SJCRH30 (cell line): ENCODE results near the gene SEC63. TPM values are rescaled to one million over a fixed set of nuclear protein-coding genes. Genes with fewer than 3 reads are reported as not detected.
"Not testable (repeated sequence)": the region's sequence is repeated elsewhere in the genome, so short reads cannot be mapped to it uniquely, and the experiment has no call there.

Experiments used
- DNase-seq, 2 experiments: peaks; one replicate each; pipeline ENCODE4 v3.0.0-alpha.2; 2015 to 2020
- H3K27ac ChIP-seq: fragments of 250-450 bp; sonication (Bioruptor Pico); 2 replicates; pipeline ENCODE4 v1.5.1; 2020; ENCODE audit warnings: mild to moderate bottlenecking, moderate library complexity
- H3K27me3 ChIP-seq: fragments of 250-450 bp; sonication (Bioruptor Pico); 2 replicates; pipeline ENCODE4 v1.5.1; 2020; ENCODE audit warnings: mild to moderate bottlenecking, moderate library complexity
- H3K36me3 ChIP-seq: fragments of 250-450 bp; sonication (Bioruptor Pico); 2 replicates; pipeline ENCODE4 v1.5.1; 2020; ENCODE audit warnings: mild to moderate bottlenecking, moderate library complexity
- H3K4me1 ChIP-seq: fragments of 250-450 bp; sonication (Bioruptor Pico); 2 replicates; pipeline ENCODE4 v1.5.1; 2020; ENCODE audit warnings: mild to moderate bottlenecking, moderate library complexity
- H3K4me3 ChIP-seq: fragments of 250-450 bp; sonication (Bioruptor Pico); 2 replicates; pipeline ENCODE4 v1.5.1; 2020; ENCODE audit warnings: mild to moderate bottlenecking, moderate library complexity
- H3K9me3 ChIP-seq: fragments of 250-450 bp; sonication (Bioruptor Pico); replicated peaks from 2 replicates; pipeline ENCODE4 v1.5.1; 2020; ENCODE audit warnings: mild to moderate bottlenecking, moderate library complexity
- total RNA-seq: library from RNA; depleted of rRNA; stranded (reverse); fragments of >200 nt; shearing (Covaris generic); gene quantifications from 2 replicates; pipeline ENCODE4 v1.2.3, GENCODE V29; 2014

Gene SEC63
- total RNA-seq, 1 experiment from 2014 or later: 25.6 TPM

DNA sequence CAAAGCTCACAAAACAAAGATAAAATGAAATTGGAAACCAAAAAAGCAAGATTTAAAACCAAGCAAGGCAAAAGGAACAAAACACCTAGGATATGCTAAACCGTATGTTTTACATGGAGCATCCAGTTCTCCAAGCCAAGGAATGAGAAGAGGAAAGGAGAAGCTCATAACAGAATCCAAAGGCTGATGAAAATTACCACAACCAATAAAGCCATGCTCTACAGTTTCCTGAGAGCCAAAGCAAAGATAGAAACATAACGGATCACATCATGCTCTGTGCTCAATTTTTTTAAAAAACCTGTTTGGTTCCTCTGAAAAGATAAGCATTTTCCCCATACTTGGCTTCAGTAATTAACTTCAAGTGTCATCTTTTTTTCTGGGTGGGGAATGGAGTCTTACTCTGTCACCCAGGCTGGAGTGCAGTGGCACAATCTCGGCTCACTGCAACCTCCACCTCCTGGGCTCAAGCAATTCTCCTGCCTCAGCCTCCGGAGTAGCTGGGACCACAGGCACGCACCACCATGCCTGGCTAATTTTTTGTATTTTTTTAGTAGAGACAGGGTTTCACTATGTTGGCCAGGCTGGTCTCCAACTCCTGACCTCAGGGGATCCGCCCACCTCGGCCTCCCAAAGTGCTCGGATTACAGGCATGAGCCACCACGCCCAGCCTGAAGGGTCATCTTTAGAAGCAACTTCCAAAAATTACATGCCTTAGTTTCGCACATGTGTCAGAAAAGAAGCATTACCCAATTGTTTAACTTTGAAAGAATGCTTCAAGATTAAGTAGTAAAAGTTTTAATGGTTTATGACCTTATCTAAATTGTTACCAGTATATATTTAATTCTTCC lies 31.1 kb downstream of the SEC63 start:
- H3K4me3 ChIP-seq, H3K4me1 ChIP-seq, H3K9me3 ChIP-seq, DNase-seq, H3K27ac ChIP-seq, H3K27me3 ChIP-seq: not testable (repeated sequence)
- peaks cover 59% of the 10 kb centered on the region for H3K36me3 ChIP-seq

DNA sequence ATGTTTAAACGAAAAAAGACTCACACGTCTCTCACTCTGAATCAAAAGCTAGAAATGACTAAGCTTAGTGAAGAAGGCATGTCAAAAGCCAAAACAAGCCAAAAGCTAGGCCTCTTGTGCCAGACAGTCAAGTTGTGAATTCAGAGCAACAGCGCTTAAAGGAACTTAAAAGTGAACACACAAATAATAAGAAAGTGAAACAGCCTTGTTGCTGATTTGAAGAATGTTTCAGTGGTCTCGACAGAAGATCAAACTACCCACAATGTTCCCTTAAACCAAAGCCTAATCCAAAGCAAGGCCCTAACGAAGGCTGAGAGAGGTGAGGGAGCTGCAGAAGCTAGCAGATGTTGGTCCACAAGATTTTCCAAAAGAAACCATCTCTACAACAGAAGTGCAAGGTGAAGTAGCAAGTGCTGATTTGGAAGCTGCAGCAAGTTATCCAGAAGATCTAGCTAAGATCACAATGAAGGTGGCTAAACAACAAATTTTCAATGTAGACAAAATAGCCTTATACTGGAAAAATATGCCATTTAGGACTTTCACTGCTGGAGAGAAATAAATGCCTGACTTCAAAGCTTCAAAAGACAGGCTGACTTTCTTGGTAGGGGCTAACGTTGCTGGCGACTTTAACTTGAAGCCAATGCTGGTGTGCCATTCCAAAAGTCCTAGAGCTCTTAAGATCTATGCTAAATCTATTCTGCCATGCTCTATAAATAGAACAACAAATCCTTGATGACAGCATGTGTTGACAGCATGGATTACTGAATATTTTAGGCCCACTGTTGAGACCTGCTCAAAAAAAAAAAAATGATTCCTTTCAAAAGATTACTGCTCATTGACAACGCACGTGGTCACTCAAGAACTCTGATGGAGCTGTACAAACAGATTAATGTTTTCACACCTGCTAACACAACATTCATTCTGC lies 40.3 kb downstream of the SEC63 start:
- peak; percentile 50 to 64 for DNase-seq
- Histone ChIP-seq H3K36me3 (peaks cover 78% of the 10 kb centered on the region), H3K27ac (no peak overlapping the region), H3K27me3 (no peaks in the 10 kb centered on the region), H3K4me1 (no peaks in the 10 kb centered on the region), H3K4me3 (no peak overlapping the region), H3K9me3 (peaks cover 29% of the 10 kb centered on the region)

GRCh38 chr6:107916961-107917360 lies 41.0 kb downstream of the SEC63 start:
- H3K4me3 ChIP-seq, DNase-seq, H3K27ac ChIP-seq, H3K4me1 ChIP-seq, H3K27me3 ChIP-seq: not testable (repeated sequence)
- H3K9me3 ChIP-seq: peaks cover 29% of the 10 kb centered on the region
- H3K36me3 ChIP-seq: peaks cover 78% of the 10 kb centered on the region

- Histone ChIP-seq H3K27ac (no peak overlapping the region), H3K9me3 (peaks cover 3% of the 10 kb centered on the region; the same call in 1 of the 2 replicates), H3K4me3 (no peak overlapping the region), H3K27me3 (no peaks in the 10 kb centered on the region), H3K4me1 (no peaks in the 10 kb centered on the region), H3K36me3 (peaks cover 77% of the 10 kb centered on the region)
- no peak for DNase-seq
These were observed 46.3 kb downstream of the SEC63 start for GRCh38 chr6:107911692-107912091.

- Histone ChIP-seq H3K27me3 (no peaks in the 10 kb centered on the region), H3K4me3 (no peak overlapping the region), H3K4me1 (no peaks in the 10 kb centered on the region), H3K27ac (no peak overlapping the region), H3K36me3 (peaks cover 72% of the 10 kb centered on the region), H3K9me3 (no peaks in the 10 kb centered on the region; the same call in 1 of the 2 replicates)
- DNase-seq: no peak
These were observed 63.1 kb downstream of the SEC63 start for GRCh38 chr6:107894809-107895396.

DNA sequence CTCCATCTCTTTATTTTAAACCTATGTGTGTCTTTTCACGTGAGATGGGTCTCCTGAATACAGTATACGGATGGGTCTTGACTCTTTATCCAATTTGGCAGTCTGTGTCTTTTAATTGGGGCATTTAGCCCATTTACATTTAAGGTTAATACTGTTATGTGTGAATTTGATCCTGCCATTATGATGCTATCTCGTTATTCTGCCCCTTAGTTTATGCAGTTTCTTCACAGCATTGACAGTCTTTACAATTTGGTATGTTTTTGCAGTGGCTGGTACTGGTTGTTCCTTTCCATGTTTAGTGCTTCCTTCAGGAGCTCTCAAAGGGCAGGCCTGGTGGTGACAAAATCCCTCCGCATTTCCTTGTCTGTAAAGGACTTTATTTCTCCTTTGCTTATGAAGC lies 67.6 kb downstream of the SEC63 start:
- H3K27ac ChIP-seq, H3K9me3 ChIP-seq: not testable (repeated sequence)
- peaks cover 53% of the 10 kb centered on the region for H3K36me3 ChIP-seq

DNA sequence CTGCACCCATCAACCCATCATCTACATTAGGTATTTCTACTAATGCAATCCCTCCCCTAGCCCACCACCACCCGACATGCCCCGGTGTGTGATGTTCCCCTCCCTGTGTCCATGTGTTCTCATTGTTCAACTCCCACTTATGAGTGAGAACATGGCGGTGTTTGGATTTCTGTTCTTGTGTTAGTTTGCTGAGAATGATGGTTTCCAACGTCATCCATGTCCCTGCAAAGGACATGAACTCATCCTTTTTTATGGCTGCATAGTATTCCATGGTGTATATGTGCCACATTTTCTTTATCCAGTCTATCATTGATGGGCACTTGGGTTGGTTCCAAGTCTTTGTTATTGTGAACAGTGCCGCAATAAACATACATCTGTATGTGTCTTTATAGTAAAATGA lies 72.1 kb downstream of the SEC63 start:
- not testable (repeated sequence) for H3K4me1 ChIP-seq, H3K4me3 ChIP-seq, H3K27ac ChIP-seq, DNase-seq, H3K9me3 ChIP-seq, H3K27me3 ChIP-seq
- H3K36me3 ChIP-seq: peaks cover 39% of the 10 kb centered on the region

More for the DNA sequence above, 67.6 kb downstream of the SEC63 start:
- H3K4me1 ChIP-seq, DNase-seq, H3K27me3 ChIP-seq, H3K4me3 ChIP-seq: not testable (repeated sequence)

DNA sequence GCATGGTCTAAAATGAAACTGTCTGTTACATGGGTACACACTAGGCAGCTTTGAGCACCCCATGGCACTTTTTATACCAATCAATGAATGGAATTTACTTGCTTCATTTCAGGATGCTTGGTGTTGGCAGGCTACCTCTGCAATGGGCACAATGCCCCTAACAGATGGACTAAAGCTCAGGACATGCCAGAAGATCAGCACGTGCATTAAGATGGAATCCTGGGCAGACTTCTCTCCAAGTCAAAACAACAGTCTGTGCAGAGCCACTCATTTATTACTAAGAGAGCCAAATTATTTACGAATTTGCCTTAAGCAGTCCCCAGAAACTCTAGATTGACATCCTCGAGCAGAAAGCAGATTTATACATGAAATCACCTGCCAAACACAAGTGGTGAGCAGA lies 78.1 kb downstream of the SEC63 start:
- Histone ChIP-seq H3K9me3 (no peaks in the 10 kb centered on the region), H3K36me3 (peaks cover 66% of the 10 kb centered on the region), H3K4me3 (no peak overlapping the region), H3K27me3 (no peaks in the 10 kb centered on the region), H3K27ac (no peak overlapping the region), H3K4me1 (no peaks in the 10 kb centered on the region)
- no peak for DNase-seq

DNA sequence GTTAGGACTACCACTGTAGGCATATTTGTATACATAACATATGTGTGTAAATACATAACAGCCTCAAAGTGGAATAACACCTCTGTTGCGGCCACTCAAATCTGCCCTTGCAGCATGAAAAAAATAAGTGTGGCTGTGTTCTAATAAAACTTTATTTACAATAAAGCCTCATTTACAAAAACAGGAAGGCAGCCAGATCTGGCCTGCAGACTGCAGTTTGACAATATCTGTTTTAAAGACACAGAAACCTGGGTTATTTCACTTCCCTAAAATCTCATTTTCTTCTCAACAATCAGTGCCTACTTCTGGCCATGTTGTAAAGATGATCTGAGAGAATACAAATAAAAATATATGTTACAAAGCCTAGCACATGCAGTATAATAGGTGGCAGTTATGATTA lies 80.0 kb downstream of the SEC63 start:
- no peaks in the 10 kb centered on the region for H3K27me3 ChIP-seq
- H3K4me3 ChIP-seq: no peak overlapping the region
- no peaks in the 10 kb centered on the region for H3K4me1 ChIP-seq
- H3K36me3 ChIP-seq: peaks cover 62% of the 10 kb centered on the region
- H3K9me3 ChIP-seq: no peaks in the 10 kb centered on the region
- DNase-seq: no peak
- no peak overlapping the region for H3K27ac ChIP-seq

GRCh38 chr6:107871976-107872375 lies 86.0 kb downstream of the SEC63 start:
- peaks cover 17% of the 10 kb centered on the region for H3K4me1 ChIP-seq
- H3K4me3 ChIP-seq: no peak overlapping the region
- no peaks in the 10 kb centered on the region for H3K9me3 ChIP-seq
- H3K36me3 ChIP-seq: peaks cover 47% of the 10 kb centered on the region
- no peak for DNase-seq
- H3K27me3 ChIP-seq: no peaks in the 10 kb centered on the region
- H3K27ac ChIP-seq: no peak overlapping the region

- peaks cover 46% of the 10 kb centered on the region for H3K36me3 ChIP-seq
- not testable (repeated sequence) for H3K4me3 ChIP-seq, H3K27ac ChIP-seq, H3K9me3 ChIP-seq, DNase-seq, H3K27me3 ChIP-seq
- peaks cover 17% of the 10 kb centered on the region for H3K4me1 ChIP-seq
These were observed 86.5 kb downstream of the SEC63 start for GRCh38 chr6:107871512-107871911.

- Histone ChIP-seq H3K27me3 (no peaks in the 10 kb centered on the region), H3K27ac (no peak overlapping the region), H3K36me3 (peaks cover 45% of the 10 kb centered on the region), H3K4me3 (no peak overlapping the region), H3K9me3 (no peaks in the 10 kb centered on the region), H3K4me1 (peaks cover 17% of the 10 kb centered on the region)
- DNase-seq: no peak
These were observed 87.0 kb downstream of the SEC63 start for GRCh38 chr6:107871016-107871415.

- no peak overlapping the region for H3K4me3 ChIP-seq
- no peak for DNase-seq
- H3K4me1 ChIP-seq: peaks cover 17% of the 10 kb centered on the region
- no peak overlapping the region for H3K27ac ChIP-seq
- no peaks in the 10 kb centered on the region for H3K9me3 ChIP-seq
- H3K27me3 ChIP-seq: no peaks in the 10 kb centered on the region
- peaks cover 41% of the 10 kb centered on the region for H3K36me3 ChIP-seq
These were observed 87.6 kb downstream of the SEC63 start for GRCh38 chr6:107870381-107870780.

- Histone ChIP-seq H3K4me3 (no peak overlapping the region), H3K27me3 (no peaks in the 10 kb centered on the region), H3K36me3 (peaks cover 37% of the 10 kb centered on the region), H3K9me3 (no peaks in the 10 kb centered on the region), H3K4me1 (peaks cover 17% of the 10 kb centered on the region), H3K27ac (no peak overlapping the region)
- DNase-seq: peak; percentile 47 to 73
These were observed 88.1 kb downstream of the SEC63 start for GRCh38 chr6:107869871-107870270.
